Activated CD8-positive, alpha-beta memory T cell treated with anti-CD3 and anti-CD28 coated beads, Interleukin-2, amount 10 ng/mL, durations not matched to agents 7 days and 5 days (primary cell): ENCODE results near the gene AUTS2. TPM values are rescaled to one million over a fixed set of nuclear protein-coding genes. Genes with fewer than 3 reads are reported as not detected.

Experiments used
- ATAC-seq: fragments of 150-1000 bp; cut with Tn5 transposase; one replicate; pipeline ENCODE4 v1.10.0; 2021; ENCODE audit warnings: moderate library complexity
- CTCF ChIA-PET: fragments of 350-600 bp; sonication (Branson Sonifier 250); formaldehyde crosslinking; loops from one replicate; lab custom pipeline; 2021; ENCODE audit warnings: antibody characterized with exemption; lab: Charles Lee
- DNase-seq: peaks from one replicate; pipeline ENCODE4 v3.0.0-alpha.2; 2020
- H3K27ac Mint-ChIP-seq: one replicate; pipeline ENCODE4 v1.8.0; 2021; ENCODE audit warnings: mild to moderate bottlenecking, mixed read lengths
- H3K27me3 Mint-ChIP-seq: one replicate; pipeline ENCODE4 v1.8.0; 2021; ENCODE audit warnings: mixed read lengths
- H3K36me3 Mint-ChIP-seq: one replicate; pipeline ENCODE4 v1.8.0; 2021; ENCODE audit warnings: mild to moderate bottlenecking, mixed read lengths
- H3K4me1 Mint-ChIP-seq: one replicate; pipeline ENCODE4 v1.8.0; 2021; ENCODE audit warnings: mixed read lengths
- H3K4me3 Mint-ChIP-seq: one replicate; pipeline ENCODE4 v1.8.0; 2021; ENCODE audit warnings: mild to moderate bottlenecking, moderate library complexity, mixed read lengths
- H3K9me3 Mint-ChIP-seq: one replicate; pipeline ENCODE4 v1.8.0; 2022; ENCODE audit warnings: low read depth, mixed read lengths
- total RNA-seq, 2 experiments: library from RNA; stranded (reverse); gene quantifications; one replicate each; pipeline ENCODE4 v1.2.3, GENCODE V29; 2021

AUTS2 gene
- total RNA-seq, 2 experiments from 2014 or later: 9.5 to 24.4 TPM

- H3K4me1 Mint-ChIP-seq: peaks cover 48% of the 10 kb centered on the region
- no peak overlapping the region for H3K4me3 Mint-ChIP-seq
- ATAC-seq (no peak), DNase-seq (no peak)
- peaks cover 18% of the 10 kb centered on the region for H3K27me3 Mint-ChIP-seq
- no peak overlapping the region for H3K27ac Mint-ChIP-seq
- no peaks in the 10 kb centered on the region for H3K9me3 Mint-ChIP-seq
- CTCF ChIA-PET: no interaction called here
- no peaks in the 10 kb centered on the region for H3K36me3 Mint-ChIP-seq
Measured at GRCh38 chr7:69698109-69698825, 100.0 kb downstream of the AUTS2 start.

GRCh38 chr7:69699931-69700330 is 101.7 kb downstream of the AUTS2 start:
- Mint-ChIP-seq H3K4me3 (no peak overlapping the region), H3K9me3 (no peaks in the 10 kb centered on the region), H3K27me3 (peaks cover 13% of the 10 kb centered on the region), H3K36me3 (no peaks in the 10 kb centered on the region), H3K27ac (no peak overlapping the region), H3K4me1 (peaks cover 52% of the 10 kb centered on the region)
- no peak for DNase-seq
- CTCF ChIA-PET: no interaction called here
- ATAC-seq: no peak

- ATAC-seq: no peak
- Mint-ChIP-seq H3K27ac (no peak overlapping the region), H3K4me3 (no peak overlapping the region), H3K27me3 (peaks cover 13% of the 10 kb centered on the region), H3K36me3 (no peaks in the 10 kb centered on the region), H3K4me1 (peaks cover 52% of the 10 kb centered on the region), H3K9me3 (no peaks in the 10 kb centered on the region)
- DNase-seq: no peak
- CTCF ChIA-PET: no interaction called here
Measured at GRCh38 chr7:69700331-69700730, 102.1 kb downstream of the AUTS2 start.

GRCh38 chr7:69701288-69701687 is 103.0 kb downstream of the AUTS2 start:
- no peak overlapping the region for H3K4me3 Mint-ChIP-seq
- peaks cover 46% of the 10 kb centered on the region for H3K4me1 Mint-ChIP-seq
- CTCF ChIA-PET: no interaction called here
- ATAC-seq (no peak), DNase-seq (no peak)
- no peaks in the 10 kb centered on the region for H3K36me3 Mint-ChIP-seq
- H3K27ac Mint-ChIP-seq: no peak overlapping the region
- peaks cover 10% of the 10 kb centered on the region for H3K27me3 Mint-ChIP-seq
- H3K9me3 Mint-ChIP-seq: no peaks in the 10 kb centered on the region

GRCh38 chr7:69702357-69702756 is 104.1 kb downstream of the AUTS2 start:
- H3K4me1 Mint-ChIP-seq: peaks cover 36% of the 10 kb centered on the region
- DNase-seq (no peak), ATAC-seq (no peak)
- no peaks in the 10 kb centered on the region for H3K36me3 Mint-ChIP-seq
- H3K27ac Mint-ChIP-seq: no peak overlapping the region
- CTCF ChIA-PET: no interaction called here
- H3K4me3 Mint-ChIP-seq: no peak overlapping the region
- H3K9me3 Mint-ChIP-seq: no peaks in the 10 kb centered on the region
- H3K27me3 Mint-ChIP-seq: peaks cover 8% of the 10 kb centered on the region

GRCh38 chr7:69703099-69703498 is 104.8 kb downstream of the AUTS2 start:
- Mint-ChIP-seq H3K9me3 (no peaks in the 10 kb centered on the region), H3K4me3 (no peak overlapping the region), H3K27ac (no peak overlapping the region), H3K4me1 (peaks cover 29% of the 10 kb centered on the region), H3K36me3 (no peaks in the 10 kb centered on the region), H3K27me3 (peaks cover 4% of the 10 kb centered on the region)
- no peak for DNase-seq
- ATAC-seq: no peak
- CTCF ChIA-PET: no interaction called here

- H3K27me3 Mint-ChIP-seq: peaks cover 11% of the 10 kb centered on the region
- CTCF ChIA-PET: no interaction called here
Measured at GRCh38 chr7:69706070-69706469, 107.8 kb downstream of the AUTS2 start.

GRCh38 chr7:69708857-69709256 is 110.6 kb downstream of the AUTS2 start:
- Mint-ChIP-seq H3K4me1 (peaks cover 2% of the 10 kb centered on the region), H3K27me3 (peaks cover 12% of the 10 kb centered on the region), H3K36me3 (no peaks in the 10 kb centered on the region), H3K4me3 (no peak overlapping the region), H3K9me3 (no peaks in the 10 kb centered on the region), H3K27ac (no peak overlapping the region)
- no peak for ATAC-seq
- DNase-seq: no peak
- CTCF ChIA-PET: no interaction called here

More at GRCh38 chr7:69706070-69706469, 107.8 kb downstream of the AUTS2 start:
- no peak overlapping the region for H3K27ac Mint-ChIP-seq
- no peaks in the 10 kb centered on the region for H3K36me3 Mint-ChIP-seq
- DNase-seq (no peak), ATAC-seq (no peak)
- H3K9me3 Mint-ChIP-seq: no peaks in the 10 kb centered on the region
- H3K4me1 Mint-ChIP-seq: peaks cover 18% of the 10 kb centered on the region
- H3K4me3 Mint-ChIP-seq: no peak overlapping the region

- no peaks in the 10 kb centered on the region for H3K4me1 Mint-ChIP-seq
- H3K36me3 Mint-ChIP-seq: no peaks in the 10 kb centered on the region
- peaks cover 12% of the 10 kb centered on the region for H3K27me3 Mint-ChIP-seq
- H3K27ac Mint-ChIP-seq: no peak overlapping the region
- no peak for ATAC-seq
- CTCF ChIA-PET: no interaction called here
- no peak overlapping the region for H3K4me3 Mint-ChIP-seq
- no peak for DNase-seq
- H3K9me3 Mint-ChIP-seq: no peaks in the 10 kb centered on the region
Measured at GRCh38 chr7:69710768-69711438, 112.6 kb downstream of the AUTS2 start.

- Mint-ChIP-seq H3K4me1 (no peaks in the 10 kb centered on the region), H3K4me3 (no peak overlapping the region), H3K27ac (no peak overlapping the region), H3K9me3 (no peaks in the 10 kb centered on the region), H3K36me3 (no peaks in the 10 kb centered on the region), H3K27me3 (peaks cover 10% of the 10 kb centered on the region)
- no peak for ATAC-seq
- CTCF ChIA-PET: no interaction called here
- no peak for DNase-seq
Measured at GRCh38 chr7:69714886-69715576, 116.8 kb downstream of the AUTS2 start.

GRCh38 chr7:69717221-69717620 is 118.9 kb downstream of the AUTS2 start:
- H3K9me3 Mint-ChIP-seq: no peaks in the 10 kb centered on the region
- DNase-seq (no peak), ATAC-seq (no peak)
- H3K27me3 Mint-ChIP-seq: peaks cover 4% of the 10 kb centered on the region
- no peaks in the 10 kb centered on the region for H3K4me1 Mint-ChIP-seq
- no peak overlapping the region for H3K27ac Mint-ChIP-seq
- no peak overlapping the region for H3K4me3 Mint-ChIP-seq
- no peaks in the 10 kb centered on the region for H3K36me3 Mint-ChIP-seq
- CTCF ChIA-PET: no interaction called here

GRCh38 chr7:69719717-69720116 is 121.4 kb downstream of the AUTS2 start:
- CTCF ChIA-PET: no interaction called here
- H3K9me3 Mint-ChIP-seq: no peaks in the 10 kb centered on the region
- no peaks in the 10 kb centered on the region for H3K4me1 Mint-ChIP-seq
- no peak overlapping the region for H3K27ac Mint-ChIP-seq
- ATAC-seq (no peak), DNase-seq (no peak)
- H3K27me3 Mint-ChIP-seq: peaks cover 4% of the 10 kb centered on the region
- H3K4me3 Mint-ChIP-seq: no peak overlapping the region
- no peaks in the 10 kb centered on the region for H3K36me3 Mint-ChIP-seq

GRCh38 chr7:69722843-69723242 is 124.6 kb downstream of the AUTS2 start:
- Mint-ChIP-seq H3K36me3 (no peaks in the 10 kb centered on the region), H3K27me3 (peaks cover 5% of the 10 kb centered on the region), H3K4me3 (no peak overlapping the region), H3K27ac (no peak overlapping the region), H3K4me1 (no peaks in the 10 kb centered on the region), H3K9me3 (no peaks in the 10 kb centered on the region)
- DNase-seq (no peak), ATAC-seq (no peak)
- CTCF ChIA-PET: no interaction called here

GRCh38 chr7:69723663-69724062 is 125.4 kb downstream of the AUTS2 start:
- no peak for ATAC-seq
- no peak for DNase-seq
- Mint-ChIP-seq H3K27ac (no peak overlapping the region), H3K36me3 (no peaks in the 10 kb centered on the region), H3K9me3 (no peaks in the 10 kb centered on the region), H3K4me1 (no peaks in the 10 kb centered on the region), H3K27me3 (peaks cover 2% of the 10 kb centered on the region), H3K4me3 (no peak overlapping the region)
- CTCF ChIA-PET: no interaction called here
